ENCODE data around the gene CLDN14.
A peak's percentile ranks its signal among the peaks of the same experiment; 100 is the strongest.
"Not testable (repeated sequence)": the region's sequence is repeated elsewhere in the genome, so short reads cannot be mapped to it uniquely, and the experiment has no call there.

The CLDN14 gene

DNA sequence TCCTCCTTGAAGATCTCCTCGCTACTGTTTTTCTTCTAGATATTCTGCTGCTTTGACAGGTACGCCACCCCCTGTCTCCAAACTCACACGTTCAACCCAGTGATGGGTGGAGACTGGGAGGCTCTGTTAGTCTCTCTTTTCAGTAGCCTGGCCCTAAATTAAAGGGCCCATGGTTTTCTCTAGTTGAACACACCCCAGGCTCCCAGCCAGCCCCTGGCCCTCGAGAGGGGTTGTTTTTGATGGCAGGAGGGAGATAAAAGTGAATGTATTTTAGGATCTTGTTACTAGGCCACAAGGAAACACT lies 21.6 kb upstream of the CLDN14 start:
- DNase-seq (ENCODE audit: low read depth in 3 of 3) = no peak

GRCh38 chr21:36499578-36500471 lies 19.9 kb upstream of the CLDN14 start:
- DNase-seq (ENCODE audit: low read depth in 3 of 3) = no peak

DNA sequence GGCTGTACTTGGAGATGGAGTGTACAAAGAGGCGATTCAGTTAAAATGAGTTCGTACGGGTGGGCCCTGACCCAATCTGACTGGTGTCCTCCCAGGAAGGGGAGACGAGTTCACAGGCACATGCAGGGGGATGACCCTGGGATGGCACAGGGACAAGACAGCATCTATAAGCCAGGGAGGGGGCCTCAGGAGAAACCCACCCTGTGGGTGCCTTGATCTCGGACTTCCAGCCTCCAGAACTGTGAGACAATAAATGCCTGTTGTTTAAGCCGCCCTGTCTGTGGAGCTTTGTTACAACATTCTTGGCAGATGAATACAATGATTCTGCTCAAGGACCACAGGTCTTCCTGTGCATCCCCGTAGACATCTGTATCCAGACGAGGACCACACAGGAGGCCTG lies 14.6 kb upstream of the CLDN14 start:
- no peak for DNase-seq (ENCODE audit: low read depth in 3 of 3)

- DNase-seq (ENCODE audit: low read depth in 3 of 3) = no peak
Observed at GRCh38 chr21:36491209-36491910, 11.4 kb upstream of the CLDN14 start.

GRCh38 chr21:36489776-36490165 lies 9.8 kb upstream of the CLDN14 start:
- DNase-seq (ENCODE audit: low read depth in 3 of 3) = no peak

GRCh38 chr21:36489103-36489775 lies 9.3 kb upstream of the CLDN14 start:
- DNase-seq (ENCODE audit: low read depth in 3 of 3) = no peak

GRCh38 chr21:36487641-36488307 lies 7.9 kb upstream of the CLDN14 start:
- no peak for DNase-seq (ENCODE audit: low read depth in 3 of 3)

DNA sequence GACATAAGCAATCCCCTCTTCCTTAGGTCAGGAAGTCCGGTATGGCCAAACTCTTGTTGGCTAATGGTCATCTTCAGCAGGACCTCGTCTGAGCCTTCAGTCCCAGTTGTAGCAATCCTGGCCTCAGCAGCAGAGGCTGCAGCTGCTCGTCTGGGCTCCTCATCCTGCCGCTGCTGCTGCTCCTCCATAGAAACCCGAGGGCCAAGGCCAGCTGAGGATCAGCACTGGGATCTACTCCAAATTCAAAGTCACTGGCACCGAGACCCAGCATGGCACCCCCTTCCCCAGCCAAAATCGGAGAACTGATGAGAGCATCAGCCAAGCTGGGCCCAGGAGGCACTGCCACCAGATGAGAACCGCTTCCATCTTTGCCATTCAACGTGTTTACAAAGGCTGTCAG lies 6.3 kb upstream of the CLDN14 start:
- no peak for DNase-seq (ENCODE audit: low read depth in 3 of 3)

- no peak for DNase-seq (ENCODE audit: low read depth in 3 of 3)
Observed at GRCh38 chr21:36485476-36485875, 5.6 kb upstream of the CLDN14 start.

GRCh38 chr21:36483095-36483494 lies 3.2 kb upstream of the CLDN14 start:
- no peak for DNase-seq (ENCODE audit: low read depth in 3 of 3)

- DNase-seq (ENCODE audit: low read depth in 3 of 3) = no peak
Observed at GRCh38 chr21:36482673-36483072, 2.8 kb upstream of the CLDN14 start.

- DNase-seq (ENCODE audit: low read depth in 3 of 3) = no peak
Observed at GRCh38 chr21:36482181-36482580, 2.3 kb upstream of the CLDN14 start.

GRCh38 chr21:36481639-36482038 lies 1.7 kb upstream of the CLDN14 start:
- no peak for DNase-seq (ENCODE audit: low read depth in 3 of 3)

DNA sequence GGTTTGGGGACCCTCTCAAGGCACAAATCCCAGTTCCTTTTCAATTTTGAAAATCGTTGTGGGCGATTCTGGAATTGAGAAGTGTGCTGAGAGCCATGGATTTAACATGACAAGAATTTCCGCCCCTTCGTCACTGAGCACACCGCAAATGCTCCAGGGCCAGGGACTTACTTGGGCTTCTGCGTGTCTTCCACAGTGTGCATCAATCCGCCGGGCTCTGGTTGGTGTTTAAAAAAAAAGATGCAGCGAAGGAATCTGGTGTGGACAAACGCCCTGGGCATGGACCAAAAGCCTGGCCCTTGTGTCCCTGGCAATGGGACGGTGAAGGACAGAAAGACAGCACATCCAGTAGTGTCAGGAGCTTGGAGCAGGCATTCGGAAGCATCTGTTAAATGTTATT lies 696 bp upstream of the CLDN14 start:
- DNase-seq (ENCODE audit: low read depth in 3 of 3) = no peak

- DNase-seq (ENCODE audit: low read depth in 3 of 3) = no peak
Observed at GRCh38 chr21:36478941-36479340, 981 bp downstream of the CLDN14 start.

GRCh38 chr21:36478207-36478701 lies 1.7 kb downstream of the CLDN14 start:
- DNase-seq (ENCODE audit: low read depth in 3 of 3) = peak in 2 of 3 donors; percentile 8 to 44

GRCh38 chr21:36477559-36477958 lies 2.4 kb downstream of the CLDN14 start:
- DNase-seq (ENCODE audit: low read depth in 3 of 3) = no peak

- DNase-seq (ENCODE audit: low read depth in 3 of 3) = no peak
Observed at GRCh38 chr21:36477001-36477400, 2.9 kb downstream of the CLDN14 start.

GRCh38 chr21:36476541-36476940 lies 3.4 kb downstream of the CLDN14 start:
- DNase-seq (ENCODE audit: low read depth in 3 of 3) = not testable (repeated sequence)

DNA sequence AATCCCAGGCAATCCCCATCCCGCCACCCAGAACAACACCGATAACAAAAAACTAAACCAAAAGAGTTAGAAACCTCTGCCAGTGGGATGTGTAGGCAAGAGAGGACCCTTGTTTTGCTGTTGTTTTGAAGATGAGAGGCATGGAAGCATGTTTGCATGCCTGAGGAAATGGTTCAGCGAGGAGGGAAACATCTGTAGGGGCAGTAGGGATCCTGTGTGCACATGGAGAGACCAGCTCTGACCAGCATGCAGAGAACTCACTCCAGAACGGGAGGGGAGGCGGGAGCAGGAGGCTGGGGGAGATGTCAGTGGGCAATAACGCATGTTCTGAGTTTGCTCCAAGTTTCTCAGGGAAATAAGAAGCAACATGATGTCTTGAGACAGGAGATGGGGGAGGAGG lies 5.3 kb downstream of the CLDN14 start:
- no peak for DNase-seq (ENCODE audit: low read depth in 3 of 3)

DNA sequence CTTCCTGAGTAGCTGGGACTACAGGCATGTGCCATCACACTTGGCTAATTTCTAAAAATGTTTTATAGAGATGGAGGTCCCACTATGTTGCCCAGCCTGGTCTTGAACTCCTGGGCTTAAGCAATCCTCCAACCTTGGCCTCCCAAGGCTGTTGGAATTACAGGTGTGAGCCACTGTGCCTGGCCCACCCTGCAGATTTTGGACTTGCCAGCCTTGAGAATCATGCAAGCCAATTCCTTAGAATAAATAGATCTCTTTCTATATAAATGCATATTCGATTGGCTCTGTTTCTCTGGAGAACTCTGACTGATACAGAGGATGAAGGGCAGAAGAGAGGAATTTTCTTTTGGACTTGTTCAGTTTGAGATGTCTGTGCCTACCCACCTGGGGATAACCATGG lies 6.7 kb downstream of the CLDN14 start:
- DNase-seq (ENCODE audit: low read depth in 3 of 3) = no peak

DNA sequence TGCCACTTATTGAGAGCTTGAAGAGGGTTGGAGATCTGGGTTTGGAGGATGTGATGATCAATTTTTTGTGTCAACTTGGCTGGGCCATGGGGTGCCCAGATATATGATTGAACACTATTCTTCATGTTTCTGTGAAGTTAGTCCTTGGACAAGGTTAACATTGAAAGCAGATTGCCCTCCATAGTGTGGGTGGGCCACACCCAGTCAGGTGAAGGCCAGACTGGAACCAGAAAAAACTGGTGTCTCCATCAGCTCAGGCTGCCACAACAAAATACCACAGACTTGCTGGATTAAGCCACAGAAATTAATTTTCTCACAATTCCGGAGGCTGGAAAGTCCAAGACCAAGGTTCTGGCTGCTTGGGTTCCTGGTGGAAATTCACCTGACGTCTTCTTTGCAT lies 7.5 kb downstream of the CLDN14 start:
- DNase-seq (ENCODE audit: low read depth in 3 of 3) = no peak
